KOPT-K1 (cell line): ENCODE data around the gene IL23A.
A peak's percentile ranks its signal among the peaks of the same experiment; 100 is the strongest.

ENCODE experiments used
- H3K27ac ChIP-seq: fragments of 200-600 bp; sonication (generic); 2 replicates; pipeline ENCODE4 v1.5.1; 2016; ENCODE audit warnings: antibody characterized with exemption, mild to moderate bottlenecking, low read depth, low read length; ENCODE audit not compliant: poor library complexity, severe bottlenecking
- H3K36me3 ChIP-seq: fragments of 200-600 bp; sonication (generic); 2 replicates; pipeline ENCODE4 v1.5.1; 2017; ENCODE audit warnings: antibody characterized with exemption, mild to moderate bottlenecking, low read length, moderate library complexity; ENCODE audit not compliant: insufficient read depth
- H3K9me3 ChIP-seq: fragments of 200-600 bp; sonication (generic); 2 replicates; pipeline ENCODE4 v1.5.1; 2017; ENCODE audit warnings: antibody characterized with exemption, low read length, mild to moderate bottlenecking; ENCODE audit not compliant: insufficient read depth, poor library complexity, severe bottlenecking

Gene IL23A, protein sequence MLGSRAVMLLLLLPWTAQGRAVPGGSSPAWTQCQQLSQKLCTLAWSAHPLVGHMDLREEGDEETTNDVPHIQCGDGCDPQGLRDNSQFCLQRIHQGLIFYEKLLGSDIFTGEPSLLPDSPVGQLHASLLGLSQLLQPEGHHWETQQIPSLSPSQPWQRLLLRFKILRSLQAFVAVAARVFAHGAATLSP

DNA sequence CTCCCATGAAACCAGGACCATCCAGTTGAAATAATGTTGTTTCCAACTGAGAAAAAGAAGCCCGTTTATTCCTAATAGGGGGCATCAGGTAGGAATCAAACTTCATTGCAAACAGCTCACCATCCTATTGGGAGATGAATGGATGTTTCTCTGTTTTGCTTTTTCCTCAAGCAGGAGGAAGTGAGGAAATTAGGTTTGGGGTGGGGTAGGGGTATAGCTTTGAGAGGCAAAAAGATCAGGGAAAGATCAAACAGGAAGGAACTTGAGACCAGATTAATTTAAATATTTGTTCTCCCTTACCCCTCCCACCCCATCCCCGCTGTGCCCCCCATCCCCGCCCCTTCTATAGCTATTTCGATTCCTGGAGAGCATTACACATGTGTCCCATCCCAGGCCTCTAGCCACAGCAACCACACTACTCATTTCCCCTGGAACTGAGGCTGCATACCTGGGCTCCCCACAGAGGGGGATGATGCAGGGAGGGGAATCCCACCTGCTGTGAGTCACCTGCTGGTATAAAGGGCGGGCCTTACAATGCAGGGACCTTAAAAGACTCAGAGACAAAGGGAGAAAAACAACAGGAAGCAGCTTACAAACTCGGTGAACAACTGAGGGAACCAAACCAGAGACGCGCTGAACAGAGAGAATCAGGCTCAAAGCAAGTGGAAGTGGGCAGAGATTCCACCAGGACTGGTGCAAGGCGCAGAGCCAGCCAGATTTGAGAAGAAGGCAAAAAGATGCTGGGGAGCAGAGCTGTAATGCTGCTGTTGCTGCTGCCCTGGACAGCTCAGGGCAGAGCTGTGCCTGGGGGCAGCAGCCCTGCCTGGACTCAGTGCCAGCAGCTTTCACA is at the start of gene IL23A:
Gene IL23A (plus strand): TSS at position 577 of the 850 bp plus-strand sequence. CDS start 161 bp downstream, at position 738.
- Histone ChIP-seq H3K36me3 (peaks cover 21% of the 10 kb centered on the region), H3K9me3 (no peaks in the 10 kb centered on the region), H3K27ac (peak within 1 kb of the TSS; percentile 73)

GRCh38 chr12:56293795-56294194 is 44.9 kb upstream of the IL23A start:
- Histone ChIP-seq H3K36me3 (peaks cover 87% of the 10 kb centered on the region), H3K27ac (no peak overlapping the region), H3K9me3 (no peaks in the 10 kb centered on the region)

- Histone ChIP-seq H3K36me3 (peaks cover 66% of the 10 kb centered on the region), H3K27ac (no peak overlapping the region), H3K9me3 (no peaks in the 10 kb centered on the region)
Measured at GRCh38 chr12:56296295-56296694, 42.4 kb upstream of the IL23A start.

GRCh38 chr12:56297400-56297799 is 41.3 kb upstream of the IL23A start:
- H3K9me3 ChIP-seq: no peaks in the 10 kb centered on the region
- no peak overlapping the region for H3K27ac ChIP-seq
- H3K36me3 ChIP-seq: peaks cover 55% of the 10 kb centered on the region

DNA sequence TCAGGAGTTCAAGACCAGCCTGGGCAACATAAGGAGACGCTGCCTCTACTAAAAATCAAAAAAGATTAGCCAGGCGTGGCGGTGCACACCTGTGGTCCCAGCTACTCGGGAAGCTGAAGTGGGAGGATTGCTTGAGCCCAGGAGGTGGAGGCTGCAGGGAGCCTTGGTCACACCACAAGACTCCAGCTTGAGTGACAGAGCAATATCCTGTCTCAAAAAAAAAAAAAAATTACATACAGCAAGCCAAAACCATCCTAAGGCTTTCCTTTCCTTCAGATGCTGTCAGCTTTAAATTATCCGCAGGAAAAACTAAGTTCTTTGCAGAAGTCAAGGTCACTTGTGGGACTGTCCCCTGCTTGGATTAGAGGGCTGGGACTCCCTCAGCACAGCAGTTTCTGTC is 39.9 kb upstream of the IL23A start:
- H3K36me3 ChIP-seq: peaks cover 46% of the 10 kb centered on the region

GRCh38 chr12:56299308-56299852 is 39.3 kb upstream of the IL23A start:
- H3K27ac ChIP-seq: peak overlapping the region; percentile 91
- no peaks in the 10 kb centered on the region for H3K9me3 ChIP-seq
- peaks cover 46% of the 10 kb centered on the region for H3K36me3 ChIP-seq

More for the DNA sequence above, 39.9 kb upstream of the IL23A start:
- Histone ChIP-seq H3K9me3 (no peaks in the 10 kb centered on the region), H3K27ac (peak overlapping the region; percentile 91)

- Histone ChIP-seq H3K9me3 (no peaks in the 10 kb centered on the region), H3K36me3 (peaks cover 51% of the 10 kb centered on the region), H3K27ac (peak within 1 kb of the TSS; percentile 91)
Measured at GRCh38 chr12:56299853-56300643, 38.6 kb upstream of the IL23A start, which contains the start of gene CS. Gene CS, minus strand, starts transcription at chr12:56300330. Its CDS starts 129 bp downstream, at chr12:56300201.

DNA sequence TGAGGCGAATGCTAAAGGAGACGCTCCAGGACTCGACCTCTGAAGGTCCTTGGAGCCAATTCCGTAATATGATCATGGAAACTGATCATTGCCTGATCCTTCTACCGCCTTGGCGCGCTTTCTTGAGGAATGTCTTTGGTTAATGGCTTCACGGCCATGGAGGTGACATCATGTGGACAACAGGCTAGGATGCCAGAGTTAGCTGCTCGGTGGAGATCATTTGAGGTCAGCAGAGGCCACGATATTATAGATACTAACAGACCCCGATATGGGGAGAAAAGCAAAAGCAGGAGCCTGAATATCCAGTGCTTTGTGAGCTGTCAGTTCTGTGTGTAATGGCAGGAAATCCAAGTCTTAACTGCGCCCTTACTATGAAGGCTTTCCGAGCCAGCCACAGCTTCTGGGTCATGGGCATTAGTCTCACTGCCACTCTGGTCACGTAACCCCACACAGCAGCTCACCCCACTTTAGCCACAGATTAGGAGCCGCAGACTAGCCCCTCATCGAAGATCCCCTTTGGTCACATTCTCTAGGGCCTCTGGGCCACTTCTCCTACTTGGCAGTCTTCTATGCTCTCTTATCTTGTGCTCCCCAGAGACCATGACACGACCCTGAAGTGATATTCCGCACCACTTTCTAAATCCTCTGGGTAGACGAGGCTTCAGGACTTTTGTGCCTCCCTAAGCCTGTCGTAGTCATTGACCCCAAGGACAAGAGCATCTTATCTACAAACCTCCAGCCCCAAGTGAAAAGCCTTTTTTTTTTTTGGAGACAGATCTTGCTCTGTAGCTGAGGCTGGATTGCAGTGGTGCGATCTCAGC is 37.8 kb upstream of the IL23A start:
- Histone ChIP-seq H3K36me3 (peaks cover 52% of the 10 kb centered on the region), H3K9me3 (no peaks in the 10 kb centered on the region), H3K27ac (peak overlapping the region; percentile 91)

GRCh38 chr12:56304276-56304675 is 34.4 kb upstream of the IL23A start:
- Histone ChIP-seq H3K9me3 (no peaks in the 10 kb centered on the region), H3K27ac (no peak overlapping the region), H3K36me3 (peaks cover 51% of the 10 kb centered on the region)

- Histone ChIP-seq H3K27ac (no peak overlapping the region), H3K36me3 (peaks cover 58% of the 10 kb centered on the region), H3K9me3 (no peaks in the 10 kb centered on the region)
Measured at GRCh38 chr12:56304872-56305590, 33.7 kb upstream of the IL23A start.

GRCh38 chr12:56307221-56307965 is 31.3 kb upstream of the IL23A start:
- no peaks in the 10 kb centered on the region for H3K9me3 ChIP-seq
- H3K27ac ChIP-seq: no peak overlapping the region
- peaks cover 72% of the 10 kb centered on the region for H3K36me3 ChIP-seq

GRCh38 chr12:56308714-56309113 is 30.0 kb upstream of the IL23A start:
- peaks cover 83% of the 10 kb centered on the region for H3K36me3 ChIP-seq
- H3K27ac ChIP-seq: no peak overlapping the region
- H3K9me3 ChIP-seq: no peaks in the 10 kb centered on the region

GRCh38 chr12:56311003-56311402 is 27.7 kb upstream of the IL23A start:
- Histone ChIP-seq H3K36me3 (peaks cover 71% of the 10 kb centered on the region), H3K9me3 (no peaks in the 10 kb centered on the region), H3K27ac (no peak overlapping the region)
